ENCODE results near the gene ARHGAP5.

The ARHGAP5 gene

DNA sequence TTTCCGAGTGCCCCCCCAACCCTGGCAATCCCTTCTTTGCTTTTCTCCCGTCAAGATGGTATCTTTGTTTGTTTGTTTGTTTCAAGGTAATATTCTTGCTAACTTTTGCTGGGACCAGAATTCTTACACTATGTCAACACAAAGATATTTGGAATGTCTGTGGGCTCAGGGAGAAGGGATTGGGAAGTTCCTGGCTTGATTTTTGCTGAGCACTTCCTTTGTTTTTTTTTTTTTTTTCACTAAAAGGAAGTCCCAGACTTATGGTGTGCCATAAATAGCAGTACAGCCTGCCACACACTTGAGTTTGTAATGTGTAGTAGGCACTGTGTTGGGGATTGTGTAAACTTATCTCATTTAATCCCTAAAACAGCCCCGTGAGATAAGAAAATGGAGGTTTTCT, 113.6 kb downstream of the ARHGAP5 start:
- DNase-seq: no peak

DNA sequence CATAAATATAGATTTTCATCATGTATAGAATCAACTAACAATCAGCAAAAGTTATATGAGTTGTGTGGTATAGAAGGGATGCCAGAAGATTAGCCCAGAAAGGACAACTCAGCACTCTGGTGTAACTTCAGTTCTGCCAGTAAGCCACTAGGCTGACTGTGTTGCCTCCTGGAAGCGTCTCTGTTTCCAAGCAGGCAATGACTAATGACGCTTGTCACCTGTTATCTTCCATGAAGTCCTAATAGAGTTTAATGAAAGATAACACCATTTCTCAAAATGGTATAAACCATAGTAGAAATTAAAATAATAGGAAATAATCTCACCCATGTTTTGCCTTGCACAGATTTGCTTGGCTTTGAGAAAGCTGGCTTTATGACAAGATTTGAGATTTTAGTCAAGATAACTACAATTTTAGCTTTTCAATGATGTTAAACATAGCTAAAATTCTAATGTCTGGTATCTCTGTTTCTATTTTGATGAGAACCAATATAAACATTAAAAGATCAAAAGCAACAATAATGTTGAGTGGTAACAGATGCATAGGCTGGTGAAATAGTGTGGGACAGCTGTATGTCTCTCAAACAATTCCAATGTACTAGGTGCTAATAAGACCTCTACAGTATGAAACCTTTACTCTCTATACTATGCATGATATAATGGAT, 115.7 kb downstream of the ARHGAP5 start:
- no peak for DNase-seq

DNA sequence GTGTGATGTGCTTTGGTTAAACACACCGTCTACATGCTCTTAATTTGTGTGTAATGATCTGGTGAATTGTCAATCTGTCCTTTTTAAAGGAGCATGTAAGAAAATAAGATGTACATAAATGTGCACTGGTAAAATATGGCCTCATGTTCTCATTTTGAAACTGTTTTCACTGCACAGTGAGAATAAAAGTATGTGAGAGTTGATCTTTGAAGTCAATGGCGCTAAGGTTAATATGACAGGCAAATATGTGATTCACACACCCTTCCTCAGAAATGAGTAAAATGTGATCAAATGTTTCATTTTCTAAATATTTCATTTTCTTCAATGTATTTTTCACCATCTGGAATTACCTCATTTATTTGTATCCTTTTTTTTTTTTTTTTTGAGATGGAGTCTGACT, 116.4 kb downstream of the ARHGAP5 start:
- DNase-seq: no peak

DNA sequence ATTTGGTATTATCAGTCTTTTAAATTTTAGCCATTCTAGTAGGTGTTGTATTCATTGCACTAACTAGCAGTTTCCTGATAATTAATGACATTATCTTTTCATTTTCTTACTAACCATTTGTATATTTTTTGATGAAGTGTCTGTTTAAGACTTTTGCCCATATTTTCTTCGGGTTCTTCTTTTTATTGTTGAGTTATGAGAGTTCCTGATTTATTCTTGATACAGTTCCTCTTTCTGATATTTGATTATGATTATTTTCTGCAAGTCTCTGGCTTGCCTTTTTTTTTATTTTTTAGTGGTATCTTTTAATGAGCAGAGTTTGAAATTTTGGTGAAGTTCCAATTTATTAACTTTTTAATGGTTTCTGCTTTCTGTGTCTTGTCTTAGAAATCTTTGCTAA, 118.5 kb downstream of the ARHGAP5 start:
- no peak for DNase-seq

DNA sequence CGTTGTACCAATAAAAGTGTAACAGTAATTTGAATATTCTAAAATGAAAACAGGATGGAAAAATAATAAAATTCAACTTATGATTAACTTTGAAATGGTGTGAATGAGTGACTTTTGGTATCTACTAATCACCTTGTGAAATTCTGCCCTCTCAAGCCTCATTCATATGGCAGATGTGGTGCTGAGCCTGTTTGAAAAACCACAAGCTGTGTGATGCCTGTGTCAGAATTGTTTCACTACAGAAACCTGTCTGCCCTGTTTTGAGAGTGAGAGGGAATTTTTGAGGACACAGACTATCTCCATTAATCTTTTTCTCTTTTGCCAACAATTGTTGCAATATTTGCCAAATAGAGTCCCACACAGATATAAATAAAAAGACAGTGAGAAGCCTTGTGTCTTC, 120.8 kb downstream of the ARHGAP5 start:
- no peak for DNase-seq

DNA sequence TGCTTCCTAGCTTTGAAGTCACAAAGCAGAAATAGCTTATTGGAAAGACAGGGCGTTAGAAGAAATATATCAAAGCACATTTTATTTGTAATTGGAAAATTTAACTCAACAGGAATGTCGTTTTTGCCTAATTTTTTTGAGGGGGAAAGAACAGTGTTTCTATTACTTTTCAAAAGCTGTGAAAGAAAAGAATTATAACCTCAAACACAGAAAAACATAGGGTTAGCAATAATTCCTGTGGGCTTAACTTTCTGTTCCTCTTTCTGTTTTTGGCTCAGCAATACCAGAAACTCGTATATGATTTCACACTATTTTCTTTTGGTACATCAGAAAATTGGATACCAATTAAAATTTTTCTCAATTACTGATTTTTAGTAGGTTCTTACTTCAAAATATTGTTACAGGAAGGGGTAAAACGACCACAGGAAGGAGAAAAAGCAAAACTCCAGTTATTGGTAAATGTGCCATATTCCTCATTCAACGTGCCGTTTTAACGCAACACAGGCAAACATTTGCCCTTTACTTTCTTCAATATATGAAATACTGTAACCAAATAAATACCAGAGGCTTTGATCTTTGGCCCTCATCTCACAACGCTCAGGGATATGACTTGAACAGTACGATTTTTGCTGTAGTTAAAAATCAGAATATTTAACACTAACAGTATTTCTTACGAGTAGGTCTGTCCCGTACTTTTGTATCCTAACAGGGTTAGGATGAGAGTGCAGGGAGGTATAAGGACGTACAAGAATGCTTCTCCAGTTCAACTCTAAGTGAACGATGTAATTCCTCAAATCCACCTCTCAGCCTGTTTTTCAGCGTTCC, 123.5 kb downstream of the ARHGAP5 start:
- no peak for DNase-seq

DNA sequence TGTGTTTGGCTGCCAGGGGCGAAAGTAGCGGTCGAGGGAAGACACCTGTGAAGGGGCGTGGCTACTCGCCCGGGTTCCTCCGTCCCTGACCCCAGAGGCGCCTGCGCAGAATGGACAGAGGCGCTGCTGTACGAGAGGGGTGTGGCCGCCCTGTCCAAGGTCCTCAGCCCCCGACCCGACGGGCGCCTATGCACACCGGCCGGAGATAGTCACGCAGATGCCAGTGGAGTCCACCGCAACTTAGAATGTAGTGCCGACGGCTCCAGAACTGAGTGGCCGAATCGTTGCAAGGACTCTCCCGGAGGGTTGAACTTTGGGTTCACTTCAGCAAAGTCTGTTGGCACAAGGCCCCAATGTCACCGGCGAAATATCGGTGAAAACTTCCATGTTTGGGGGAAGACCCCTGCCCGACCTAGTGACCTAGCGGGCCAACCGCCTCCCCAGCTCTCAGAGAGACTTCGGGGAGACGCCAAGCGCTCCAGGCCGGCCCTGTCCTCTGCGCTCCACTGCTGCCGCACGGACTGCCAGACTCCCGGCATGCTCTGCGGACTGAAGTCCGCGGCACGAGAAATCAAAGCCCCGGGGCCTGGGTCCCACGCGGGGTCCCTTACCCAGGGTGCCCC, 124.2 kb downstream of the ARHGAP5 start:
- peak in 1 of 2 donors; percentile 43 for DNase-seq

DNA sequence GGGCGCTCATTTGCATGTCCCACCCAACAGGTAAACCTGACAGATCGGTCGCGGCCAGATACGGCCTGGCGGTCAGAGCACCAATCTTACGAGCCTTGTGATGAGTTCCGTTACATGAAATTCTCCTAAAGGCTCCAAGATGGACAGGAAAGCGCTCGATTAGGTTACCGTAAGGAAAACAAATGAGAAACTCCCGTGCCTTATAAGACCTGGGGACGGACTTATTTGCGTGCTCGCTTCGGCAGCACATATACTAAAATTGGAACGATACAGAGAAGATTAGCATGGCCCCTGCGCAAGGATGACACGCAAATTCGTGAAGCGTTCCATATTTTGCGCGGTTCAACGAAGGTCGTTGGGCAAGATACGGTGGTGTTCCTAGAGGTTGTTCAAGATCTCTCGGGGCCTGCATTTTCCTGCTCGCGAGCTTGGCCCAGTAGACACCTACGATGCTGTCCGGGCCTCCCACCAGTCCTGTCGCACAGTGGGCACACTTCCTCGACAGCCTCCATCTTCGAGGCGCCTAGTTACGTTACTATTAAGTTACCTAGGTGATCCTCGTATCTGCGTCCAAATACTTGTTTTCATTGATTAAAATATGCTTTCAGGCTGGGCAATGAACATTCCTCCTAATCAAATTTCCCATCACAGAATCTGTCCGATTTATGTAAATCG, 124.8 kb downstream of the ARHGAP5 start, which contains the start of gene RNU6-7:
TSS of gene RNU6-7 (plus strand) at position 230 of the 675 bp plus-strand sequence.
- no peak for DNase-seq

DNA sequence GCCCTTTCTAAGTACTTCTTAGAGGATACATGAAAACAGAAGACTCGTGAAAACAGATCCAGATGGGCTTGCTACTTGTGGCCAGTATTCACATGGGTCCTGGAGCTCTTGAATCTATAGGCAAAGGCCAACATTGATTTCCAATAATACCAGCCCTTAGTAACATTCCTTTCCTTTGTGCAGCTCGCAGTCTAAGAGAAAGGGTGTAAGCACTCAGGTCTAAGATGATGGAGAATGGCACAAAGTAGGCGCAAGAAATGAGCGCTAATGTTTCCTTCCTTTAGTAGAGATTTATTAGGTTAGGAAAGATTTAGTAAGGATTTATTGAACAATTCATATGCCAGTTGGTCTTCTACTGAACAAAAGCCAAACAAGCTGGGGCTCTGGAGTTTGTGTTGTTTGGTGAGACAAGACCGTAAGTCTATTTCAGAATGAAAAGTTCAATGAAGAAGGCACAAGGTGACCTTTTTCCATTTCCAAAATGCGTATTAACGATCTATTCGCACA, 125.4 kb downstream of the ARHGAP5 start:
- DNase-seq: no peak

DNA sequence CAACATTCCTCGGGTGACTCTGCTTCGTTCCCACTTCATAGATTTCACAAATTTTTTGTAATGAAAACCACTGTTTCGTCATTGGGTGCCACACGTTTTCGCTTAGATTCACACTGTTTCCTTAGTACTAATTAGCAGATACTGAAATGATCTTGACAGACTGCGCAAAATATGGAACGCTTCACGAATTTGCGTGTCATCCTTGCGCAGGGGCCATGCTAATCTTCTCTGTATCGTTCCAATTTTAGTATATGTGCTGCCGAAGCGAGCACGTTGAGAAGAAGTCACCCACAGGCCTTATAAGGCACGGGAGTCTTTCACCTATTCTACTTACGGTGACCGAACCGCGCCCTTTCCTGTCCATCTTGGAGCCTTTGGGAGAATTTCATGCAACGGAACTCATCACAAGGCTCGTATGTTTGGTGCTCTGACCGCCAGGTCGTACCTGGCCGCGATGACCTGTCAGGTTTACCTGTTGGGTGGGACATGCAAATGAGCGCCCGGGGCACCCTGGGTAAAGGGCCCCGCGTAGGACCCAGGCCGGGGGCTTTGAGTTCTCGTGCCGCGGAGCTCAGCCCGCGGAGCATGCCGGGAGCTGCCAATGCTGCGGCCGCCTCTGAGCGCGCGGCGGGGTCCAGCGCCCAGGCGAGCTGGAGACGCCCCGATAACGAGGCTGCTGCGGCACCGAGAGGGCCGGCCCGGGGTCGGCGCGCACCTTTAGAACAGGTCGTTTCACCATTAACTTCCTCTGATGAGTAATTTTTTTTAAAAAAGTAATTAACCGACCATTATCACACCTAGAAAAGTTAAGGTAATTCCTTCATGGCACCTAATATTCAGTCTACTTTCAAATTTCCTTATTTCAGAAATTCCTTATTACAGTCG, 126.1 kb downstream of the ARHGAP5 start, which contains the start of gene RNU6-8:
TSS of gene RNU6-8 (minus strand) at position 272 of the 885 bp plus-strand sequence.
- peak; percentile 32 to 49 for DNase-seq

DNA sequence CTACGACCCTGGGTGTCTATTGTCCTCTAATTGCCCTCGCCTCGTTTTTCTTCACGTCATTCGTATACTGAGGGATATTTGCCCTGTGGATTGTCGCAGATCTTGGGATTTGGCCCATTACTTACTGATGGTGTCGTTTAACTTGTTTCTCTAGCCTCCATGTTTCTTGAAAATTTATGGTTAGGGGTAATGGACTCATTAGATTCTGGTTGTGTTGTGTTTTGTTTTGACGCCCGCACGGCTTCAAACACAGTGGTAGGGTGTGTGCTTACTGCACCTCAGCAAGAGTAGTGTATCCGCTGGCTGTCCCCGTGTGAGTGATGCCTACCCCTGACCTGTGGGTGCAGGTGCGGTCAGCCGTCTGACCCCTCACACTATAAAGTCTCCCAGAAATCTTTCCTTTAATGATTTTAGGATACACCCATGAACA, 126.8 kb downstream of the ARHGAP5 start:
- no peak for DNase-seq

DNA sequence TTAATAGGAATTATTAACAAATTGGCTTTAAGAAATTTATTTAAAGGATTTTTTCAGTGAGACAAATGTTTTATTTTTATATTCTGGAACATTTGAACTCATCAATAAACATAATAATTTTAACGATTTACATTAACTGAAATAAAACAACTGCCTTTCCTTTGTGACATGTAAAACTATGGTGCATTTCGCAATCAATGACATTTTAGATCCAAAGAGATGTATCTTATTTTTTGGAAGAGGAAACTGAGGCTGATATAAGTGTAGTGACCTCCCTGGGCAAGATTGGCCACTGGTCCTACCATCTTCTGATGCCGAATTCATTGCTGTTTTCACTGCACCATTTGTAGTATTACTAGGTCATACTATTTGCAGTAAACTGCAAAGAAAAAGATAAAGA, 128.4 kb downstream of the ARHGAP5 start:
- no peak for DNase-seq

DNA sequence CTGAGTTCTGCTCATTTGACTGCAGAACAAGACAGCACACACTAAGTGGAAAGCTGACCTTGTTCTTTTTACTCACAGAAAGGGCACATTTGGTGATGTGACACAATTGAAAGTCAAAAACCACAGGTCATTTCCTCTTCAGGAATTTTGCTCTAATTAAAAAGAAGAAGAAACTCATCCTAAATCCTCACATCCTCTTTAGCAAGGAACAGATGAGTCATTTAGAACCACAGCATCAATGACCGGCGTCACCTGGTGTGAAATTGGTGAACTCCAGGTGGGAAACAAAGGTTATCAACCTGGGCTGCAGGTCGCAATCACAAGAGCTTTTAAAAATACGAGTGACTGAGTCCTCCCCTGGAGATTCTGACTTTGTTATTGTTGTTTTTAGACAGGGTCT, 128.9 kb downstream of the ARHGAP5 start:
- no peak for DNase-seq

DNA sequence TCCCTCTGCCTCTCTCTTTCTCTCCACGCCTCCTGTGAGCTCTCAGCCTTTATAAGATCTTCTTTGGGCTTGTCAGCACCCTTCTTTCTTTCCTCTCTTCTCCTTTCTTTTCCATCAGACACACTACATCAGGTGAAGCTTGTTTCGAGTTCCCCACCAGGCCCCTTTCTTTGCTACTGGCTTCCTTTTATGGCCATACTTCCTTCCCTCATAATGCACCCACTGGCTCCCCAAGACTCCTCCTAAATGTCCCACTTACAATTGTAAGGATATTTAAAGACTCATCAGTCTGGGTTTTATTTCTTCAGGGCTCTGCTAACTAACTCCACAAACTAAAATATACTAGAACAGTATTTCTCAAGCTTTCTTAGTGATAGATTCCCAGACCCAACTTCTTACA, 129.4 kb downstream of the ARHGAP5 start:
- DNase-seq: no peak

DNA sequence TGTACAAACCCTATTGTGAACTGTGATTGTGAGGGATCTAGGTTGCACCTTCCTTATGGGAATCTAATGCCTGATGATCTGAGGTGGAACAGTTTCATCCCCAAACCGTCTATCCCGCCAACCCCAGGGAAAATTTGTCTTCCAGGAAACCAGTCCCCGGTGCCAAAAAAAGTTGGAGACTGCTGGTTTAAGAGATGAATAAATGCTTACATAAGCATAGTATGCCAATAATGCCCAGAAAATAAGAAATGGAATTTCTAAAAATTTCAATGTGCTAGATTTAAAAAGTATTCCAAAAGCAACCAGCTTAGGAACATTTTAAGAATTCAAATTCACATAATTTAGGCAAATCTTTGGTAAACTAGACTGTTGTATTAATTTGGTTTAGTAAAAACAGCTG, 131.4 kb downstream of the ARHGAP5 start:
- DNase-seq: no peak

Data from bone marrow (tissue), 2 donors.